ENCODE results near the gene SPCS3.
A peak's percentile ranks its signal among the peaks of the same experiment; 100 is the strongest.
"Not testable (repeated sequence)": the region's sequence is repeated elsewhere in the genome, so short reads cannot be mapped to it uniquely, and the experiment has no call there.

The SPCS3 gene

GRCh38 chr4:176306837-176307665, 12.7 kb upstream of the SPCS3 start:
- DNase-seq, result no peak

- no peak for DNase-seq
Observed at GRCh38 chr4:176307666-176307930, 12.2 kb upstream of the SPCS3 start.

DNA sequence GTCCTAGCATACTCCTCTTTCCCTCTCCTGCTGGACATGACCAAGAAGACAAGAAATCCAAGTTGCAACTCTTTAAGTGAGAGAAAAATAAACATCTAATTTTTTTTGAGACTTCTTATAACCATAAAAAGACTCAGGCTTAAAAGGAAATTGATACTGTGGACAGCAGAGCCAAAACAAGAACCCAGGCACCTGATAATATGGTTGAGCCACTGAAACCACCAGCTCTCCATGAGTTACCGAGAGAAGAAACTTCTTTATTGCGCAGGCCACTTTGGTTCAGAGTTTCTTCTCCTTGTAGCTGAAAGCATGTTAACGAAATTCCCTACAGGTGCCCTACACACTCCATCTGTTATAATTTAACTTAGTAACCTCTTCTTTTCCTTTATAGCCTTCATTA, 11.3 kb upstream of the SPCS3 start:
- DNase-seq, result no peak

DNA sequence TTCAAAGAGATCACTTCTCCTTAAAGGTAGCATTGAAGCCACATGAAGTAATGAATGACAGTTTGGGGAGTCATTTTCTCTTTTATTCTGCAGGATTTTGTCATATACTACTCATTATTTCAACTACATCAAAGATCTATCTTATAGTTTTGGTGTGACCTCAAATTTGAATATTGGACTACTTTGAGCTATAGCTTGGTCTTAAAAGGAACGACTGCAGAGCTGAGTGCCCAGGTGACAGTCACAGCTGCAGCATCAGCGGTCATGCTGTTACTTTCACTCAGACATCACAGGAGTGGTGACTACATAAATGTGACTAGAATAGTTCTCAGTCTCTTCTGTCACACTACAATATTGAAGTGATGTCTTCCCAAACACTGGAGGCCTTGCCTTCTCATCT, 10.7 kb upstream of the SPCS3 start:
- DNase-seq, result no peak

- no peak for DNase-seq
Observed at GRCh38 chr4:176309772-176310171, 10.0 kb upstream of the SPCS3 start.

DNA sequence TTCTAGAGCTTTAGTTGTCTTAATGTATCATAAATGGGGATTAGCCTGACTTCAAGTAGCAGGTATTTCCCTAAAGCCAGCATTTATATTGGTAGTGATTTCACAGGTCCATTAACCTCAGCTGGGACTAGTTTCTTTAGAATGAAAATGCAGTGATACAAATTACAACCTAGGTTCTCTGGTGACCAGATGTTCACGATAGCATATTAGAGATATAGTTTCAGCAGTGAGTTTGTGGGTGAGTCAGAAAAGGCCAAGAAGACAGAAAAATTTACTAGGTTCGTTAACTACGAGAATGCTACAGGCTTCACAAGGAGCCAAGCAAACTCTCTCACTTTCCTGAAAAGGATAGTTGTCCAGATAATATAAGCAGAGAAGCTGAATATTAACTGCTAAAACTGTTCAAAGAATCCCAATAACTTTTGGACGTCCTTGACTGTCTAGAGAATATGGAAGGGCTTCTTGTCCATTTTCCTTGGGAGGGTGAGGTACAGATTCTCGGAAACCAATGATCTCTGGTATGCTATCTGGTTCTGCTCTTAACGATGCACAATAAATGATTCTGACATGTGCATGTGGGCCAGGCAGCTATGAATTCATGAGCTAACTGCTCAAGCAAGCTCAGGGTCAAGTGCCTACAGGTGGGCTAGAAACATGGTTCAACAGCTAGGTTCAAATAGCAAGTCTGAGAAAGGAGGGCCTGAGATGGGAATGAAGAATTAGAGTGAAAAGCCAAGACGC, 6.0 kb upstream of the SPCS3 start:
- DNase-seq, result no peak

DNA sequence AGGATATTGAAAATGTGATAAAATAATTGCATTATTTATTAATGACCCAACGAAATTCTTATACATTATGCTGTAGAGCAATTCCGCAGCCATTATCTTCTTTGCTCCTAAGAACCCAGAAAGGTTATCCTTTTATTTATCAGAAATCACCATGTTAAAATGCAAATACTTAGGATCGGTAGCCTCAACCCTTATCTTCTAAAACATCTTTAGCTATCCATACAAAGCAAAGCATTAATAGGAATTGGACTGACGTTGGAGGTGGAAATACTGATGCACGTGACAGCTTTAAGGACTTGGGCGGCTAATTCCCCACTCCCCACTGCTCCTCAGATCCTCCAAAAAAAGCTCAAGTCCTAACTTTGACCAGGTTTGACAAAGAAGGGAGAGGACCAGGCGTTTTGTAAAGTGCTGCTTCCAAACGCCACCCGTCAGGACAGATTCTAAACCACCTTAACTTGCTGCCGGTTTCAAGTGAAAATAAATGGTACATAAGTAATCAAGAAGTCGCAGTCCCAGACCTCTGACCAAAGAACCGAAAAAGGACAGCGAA, 539 bp upstream of the SPCS3 start:
- no peak for DNase-seq

- DNase-seq, result peak; percentile 88
Observed at GRCh38 chr4:176320340-176320975, 692 bp downstream of the SPCS3 start.

GRCh38 chr4:176320976-176321361, 1.2 kb downstream of the SPCS3 start:
- DNase-seq, result no peak

GRCh38 chr4:176321589-176321988, 1.8 kb downstream of the SPCS3 start:
- no peak for DNase-seq

DNA sequence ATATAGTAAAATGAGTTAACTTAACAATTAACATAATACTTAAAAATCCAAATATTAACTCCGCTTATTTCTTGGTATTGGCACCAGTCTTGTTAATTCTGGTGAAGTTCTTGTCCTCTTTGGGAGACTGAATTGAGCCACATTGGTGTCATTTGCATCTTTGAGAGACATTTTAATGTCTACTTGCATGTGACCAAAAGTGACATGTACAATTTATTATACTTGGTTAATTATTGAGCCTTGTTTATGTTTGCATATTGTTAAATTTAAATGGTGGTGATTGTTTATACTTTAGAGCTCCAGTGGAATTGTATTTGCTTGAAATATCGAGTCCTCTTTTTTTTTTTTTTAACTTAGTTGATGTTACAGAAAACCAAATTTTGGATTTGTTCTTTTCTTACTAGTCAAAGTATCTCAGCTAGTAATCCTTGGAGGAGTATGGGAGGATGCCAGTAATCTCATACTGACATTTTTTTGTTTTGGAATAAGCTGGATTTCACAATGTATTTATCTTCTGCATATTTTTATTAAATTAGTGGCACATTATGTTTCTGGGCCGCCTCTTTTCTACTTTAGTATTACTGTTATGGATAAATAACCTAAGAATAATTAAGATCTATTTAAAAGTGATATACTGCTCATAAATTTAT, 3.9 kb downstream of the SPCS3 start:
- no peak for DNase-seq

DNA sequence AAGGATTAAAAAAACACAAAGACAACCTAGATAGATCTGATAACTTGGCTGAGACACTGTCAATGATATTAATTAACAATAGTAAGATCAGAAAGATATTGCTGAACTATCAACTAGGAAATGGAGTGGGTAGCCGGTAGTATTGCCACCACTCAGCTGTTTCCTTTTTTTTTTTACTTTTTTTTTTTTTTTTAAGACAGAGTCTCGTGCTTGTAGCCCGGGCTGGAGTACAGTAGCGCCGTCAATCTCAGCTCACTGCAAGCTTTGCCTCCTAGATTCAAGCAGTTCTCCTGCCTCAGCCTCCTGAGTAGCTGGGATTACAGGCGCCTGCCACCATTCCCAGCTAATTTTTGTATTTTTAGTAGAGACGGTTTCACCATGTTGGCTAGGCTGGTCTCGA, 5.1 kb downstream of the SPCS3 start:
- DNase-seq, result not testable (repeated sequence)

DNA sequence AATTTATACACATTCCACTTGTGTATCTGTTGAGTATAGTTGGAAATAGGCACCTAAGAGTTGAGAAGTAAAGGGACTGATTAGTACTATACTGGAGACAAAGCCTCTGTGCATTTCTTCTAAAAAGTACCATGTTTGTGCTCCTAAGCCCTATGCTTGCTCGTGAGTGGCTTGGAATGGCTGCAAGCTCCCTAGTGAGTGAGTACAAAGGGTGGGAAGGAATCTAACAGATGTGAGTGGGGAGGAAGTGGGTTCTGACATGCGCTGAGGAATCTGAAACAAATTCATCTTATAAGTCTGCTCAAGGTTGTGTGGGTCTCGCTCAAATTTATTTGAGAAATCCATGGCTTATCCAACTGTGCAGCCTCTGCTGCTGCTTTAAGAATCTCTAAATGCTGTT, 13.3 kb downstream of the SPCS3 start:
- DNase-seq, result no peak

DNA sequence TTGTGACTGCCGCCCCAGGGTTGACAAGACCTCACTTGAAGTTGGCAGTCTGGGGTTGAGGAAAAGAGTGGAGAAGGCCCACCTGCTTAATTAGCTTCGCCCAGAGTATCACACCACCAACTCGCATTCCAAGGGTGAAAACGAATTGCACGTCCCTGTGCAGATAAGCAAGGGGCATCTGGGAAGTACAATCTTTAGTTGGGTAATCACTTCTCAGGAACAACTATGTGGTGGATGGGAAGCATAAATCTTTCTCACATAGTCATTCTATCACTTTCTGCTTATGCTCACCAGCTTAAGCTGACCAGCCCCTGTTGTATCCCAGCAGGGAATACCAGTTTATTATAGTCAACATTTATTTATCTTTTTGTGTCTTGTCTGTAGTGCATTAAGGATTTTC, 14.3 kb downstream of the SPCS3 start:
- DNase-seq, result no peak

DNA sequence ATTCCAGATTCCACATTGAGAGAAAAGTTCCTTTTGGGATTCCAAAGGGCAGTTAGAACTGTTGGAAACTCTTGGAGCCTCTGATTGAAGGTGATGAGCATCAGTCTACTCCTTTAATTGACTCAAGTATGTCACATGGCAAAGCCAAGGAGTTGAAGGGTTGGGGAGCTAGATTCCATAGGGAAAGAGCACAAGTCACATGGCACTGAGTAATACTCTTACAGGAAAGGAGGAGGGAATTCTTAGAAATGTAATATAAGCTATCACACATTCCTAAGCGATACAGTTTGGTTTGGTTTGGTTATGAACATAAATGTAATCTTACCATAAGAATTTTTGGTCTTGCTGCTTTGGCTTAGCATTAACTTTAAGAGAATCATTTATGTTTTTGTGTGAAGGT, 15.7 kb downstream of the SPCS3 start:
- DNase-seq, result no peak

DNA sequence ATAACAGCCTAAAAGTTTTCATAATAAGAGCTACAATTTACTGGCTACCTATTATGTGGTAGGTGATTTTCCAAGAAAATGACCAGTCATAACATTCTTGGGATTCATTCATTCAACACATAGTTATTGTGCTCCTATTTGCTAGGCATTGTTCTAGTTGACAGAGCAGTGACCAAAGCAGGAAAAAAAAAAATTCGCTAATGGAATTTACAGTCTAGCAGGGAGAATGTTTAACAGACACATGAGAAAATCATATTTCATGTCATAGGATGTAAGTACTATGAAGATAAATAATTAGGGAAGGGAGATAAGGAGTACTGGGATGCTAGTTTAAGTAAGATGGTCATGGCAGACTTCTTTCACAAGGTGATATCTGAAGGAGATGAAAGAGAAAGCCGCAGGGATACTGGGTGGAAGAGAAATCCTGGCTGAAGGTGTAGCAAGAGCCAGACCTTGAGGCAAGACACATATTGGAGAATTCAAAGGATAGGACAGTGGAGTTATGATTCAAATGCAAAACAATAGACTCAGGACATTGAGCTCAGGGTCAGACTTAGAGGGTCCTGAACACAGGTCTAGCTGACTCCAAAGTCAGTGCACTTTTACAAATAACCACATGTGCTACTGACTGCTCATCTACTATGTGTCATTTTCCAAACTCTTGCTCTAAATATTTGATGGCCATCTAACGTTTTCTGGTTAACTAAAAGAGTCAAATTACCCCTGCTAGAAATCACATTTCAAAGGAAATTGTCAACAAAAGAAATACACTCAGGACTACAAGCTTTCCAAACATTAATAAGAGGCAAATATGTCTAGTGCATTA, 20.4 kb downstream of the SPCS3 start:
- DNase-seq, result no peak

- DNase-seq, result no peak
Observed at GRCh38 chr4:176340871-176341685, 21.3 kb downstream of the SPCS3 start.

- DNase-seq, result no peak
Observed at GRCh38 chr4:176342384-176342783, 22.6 kb downstream of the SPCS3 start.

DNA sequence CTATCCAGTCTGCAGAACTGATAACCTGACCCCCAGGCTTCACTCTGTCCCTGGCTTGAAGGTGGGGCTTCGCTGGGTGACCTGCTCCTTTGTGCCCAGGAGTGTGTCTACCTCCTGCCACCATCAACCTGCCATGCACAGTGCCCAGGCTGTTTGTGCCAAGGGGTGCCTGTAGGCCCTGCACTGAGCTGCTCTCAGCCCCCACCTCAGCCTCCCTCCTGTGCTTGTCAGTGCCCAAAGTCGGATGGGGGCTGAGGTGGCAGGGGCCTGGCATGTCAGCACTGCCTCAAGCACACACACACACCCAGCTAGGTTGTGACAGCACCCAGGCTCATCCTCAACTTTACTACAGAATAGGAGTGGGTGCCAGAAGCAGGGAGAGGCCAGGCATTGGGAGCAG, 23.5 kb downstream of the SPCS3 start:
- DNase-seq, result no peak

DNA sequence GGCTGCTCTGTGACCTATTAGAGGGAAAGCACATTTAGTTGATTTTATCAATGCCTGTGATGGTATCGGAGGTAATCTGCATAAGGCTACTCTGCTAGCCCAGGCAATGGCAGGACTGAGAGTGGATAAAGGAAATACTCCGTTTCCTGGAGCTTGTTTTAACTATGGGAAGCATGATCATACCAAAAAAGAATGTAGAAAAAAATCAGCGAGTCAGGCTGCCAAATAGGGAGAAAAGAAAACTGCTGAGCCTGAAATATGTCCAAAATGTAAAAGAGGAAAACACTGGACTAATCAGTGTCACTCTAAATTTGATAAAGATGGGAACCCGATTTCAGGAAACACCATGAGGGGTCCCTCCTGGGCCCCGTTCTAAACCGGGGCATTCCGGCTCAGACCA, 25.6 kb downstream of the SPCS3 start:
- not testable (repeated sequence) for DNase-seq

DNA sequence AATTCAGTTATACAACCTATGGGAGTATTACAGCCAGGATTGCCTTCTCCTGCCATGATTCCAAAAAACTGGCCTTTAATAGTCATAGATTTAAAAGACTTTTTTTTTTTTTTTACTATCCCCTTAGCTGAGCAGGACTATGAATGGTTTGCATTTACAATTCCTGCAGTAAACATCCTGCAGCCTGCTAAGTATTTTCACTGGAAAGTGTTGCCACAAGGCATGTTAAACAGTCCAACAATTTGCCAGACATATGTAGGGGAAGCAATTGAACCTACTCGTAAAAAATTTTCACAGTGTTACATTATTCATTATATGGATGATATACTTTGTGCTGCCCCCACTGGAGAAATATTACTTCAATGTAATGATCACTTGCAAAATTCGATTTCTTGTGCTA, 27.1 kb downstream of the SPCS3 start:
- not testable (repeated sequence) for DNase-seq

- DNase-seq, result no peak
Observed at GRCh38 chr4:176350671-176351070, 30.9 kb downstream of the SPCS3 start.

All from activated naive CD4-positive, alpha-beta T cell treated with anti-CD3 and anti-CD28 coated beads, Interleukin-2, amount 50 U/mL, for 16 hours (primary cell).